Esophagus muscularis mucosa (tissue), 4 donors: ENCODE measurements around the gene ZNF641.
"Not testable (repeated sequence)": the region's sequence is repeated elsewhere in the genome, so short reads cannot be mapped to it uniquely, and the experiment has no call there.

Experiments
- EP300 ChIP-seq: sonication (generic); formaldehyde crosslinking; IDR thresholded peaks from one replicate; pipeline ENCODE4 v1.6.1; 2017; ENCODE audit warnings: antibody characterized with exemption
- POLR2A ChIP-seq: fragments of 450-650 bp; IDR thresholded peaks from one replicate; pipeline ENCODE4 v1.6.1; 2017; ENCODE audit warnings: antibody characterized with exemption, moderate library complexity, mild to moderate bottlenecking, low read depth
- TF ChIP-seq, protein P1 (sequence below), 3 experiments: fragments of 200-600 bp in 2 of 3; fragments of 450-650 bp in 1 of 3; sonication (generic) in 2 of 3; IDR thresholded peaks; one replicate each; pipeline ENCODE4 v1.5.1; 2017 to 2019; ENCODE audit warnings: antibody characterized with exemption in 3 of 3, mild to moderate bottlenecking in 2 of 3, moderate library complexity in 1 of 3

DNA sequence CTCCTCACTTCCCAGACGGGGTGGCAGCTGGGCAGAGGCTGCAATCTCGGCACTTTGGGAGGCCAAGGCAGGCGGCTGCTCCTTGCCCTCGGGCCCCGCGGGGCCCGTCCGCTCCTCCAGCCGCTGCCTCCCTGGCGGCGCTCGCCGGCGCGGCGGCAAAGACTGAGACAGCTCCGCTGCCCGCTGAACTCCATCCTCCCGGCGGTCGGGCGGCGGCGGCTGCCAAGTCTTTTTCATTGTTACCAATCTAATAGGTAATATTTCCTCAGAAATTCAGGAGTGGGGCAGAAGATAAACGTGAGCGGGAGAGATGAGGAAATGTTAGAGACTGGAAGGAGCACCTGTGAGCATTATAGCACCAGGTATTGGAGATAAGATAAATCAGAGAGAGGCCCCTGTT is 17.0 kb downstream of the ZNF641 start:
- TF ChIP-seq POLR2A, EP300: not testable (repeated sequence)
- TF ChIP-seq, protein P1, sequence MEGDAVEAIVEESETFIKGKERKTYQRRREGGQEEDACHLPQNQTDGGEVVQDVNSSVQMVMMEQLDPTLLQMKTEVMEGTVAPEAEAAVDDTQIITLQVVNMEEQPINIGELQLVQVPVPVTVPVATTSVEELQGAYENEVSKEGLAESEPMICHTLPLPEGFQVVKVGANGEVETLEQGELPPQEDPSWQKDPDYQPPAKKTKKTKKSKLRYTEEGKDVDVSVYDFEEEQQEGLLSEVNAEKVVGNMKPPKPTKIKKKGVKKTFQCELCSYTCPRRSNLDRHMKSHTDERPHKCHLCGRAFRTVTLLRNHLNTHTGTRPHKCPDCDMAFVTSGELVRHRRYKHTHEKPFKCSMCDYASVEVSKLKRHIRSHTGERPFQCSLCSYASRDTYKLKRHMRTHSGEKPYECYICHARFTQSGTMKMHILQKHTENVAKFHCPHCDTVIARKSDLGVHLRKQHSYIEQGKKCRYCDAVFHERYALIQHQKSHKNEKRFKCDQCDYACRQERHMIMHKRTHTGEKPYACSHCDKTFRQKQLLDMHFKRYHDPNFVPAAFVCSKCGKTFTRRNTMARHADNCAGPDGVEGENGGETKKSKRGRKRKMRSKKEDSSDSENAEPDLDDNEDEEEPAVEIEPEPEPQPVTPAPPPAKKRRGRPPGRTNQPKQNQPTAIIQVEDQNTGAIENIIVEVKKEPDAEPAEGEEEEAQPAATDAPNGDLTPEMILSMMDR (IDR thresholded peaks at IDR 0.05): not testable (repeated sequence)
